Thymus (tissue), 14 donors: ENCODE results near the gene TMEM240. TPM values are rescaled to one million over a fixed set of nuclear protein-coding genes. Genes with fewer than 3 reads are reported as not detected.

Source experiments
- DNase-seq, 9 donors: peaks; one replicate each; pipeline ENCODE4 v3.0.0-alpha.2; 2013; ENCODE audit warnings: low spot score in 9 of 9, low read depth in 6 of 9, missing footprints in 1 of 9
- H3K27ac ChIP-seq, 2 donors: one replicate each; pipeline ENCODE4 v1.5.1; 2013; ENCODE audit warnings: control low read depth in 1 of 2, low read depth in 1 of 2, low read length in 1 of 2, mild to moderate bottlenecking in 1 of 2, moderate library complexity in 1 of 2
- H3K27me3 ChIP-seq, 2 donors: one replicate each; pipeline ENCODE4 v1.5.1; 2013; ENCODE audit warnings: low read length in 1 of 2; ENCODE audit not compliant: control insufficient read depth in 2 of 2, insufficient read depth in 1 of 2
- H3K36me3 ChIP-seq, 2 donors: one replicate each; pipeline ENCODE4 v1.5.1; 2013; ENCODE audit warnings: low read length in 1 of 2, mild to moderate bottlenecking in 1 of 2, moderate library complexity in 1 of 2; ENCODE audit not compliant: control insufficient read depth in 2 of 2, insufficient read depth in 2 of 2
- H3K4me1 ChIP-seq, 2 donors: one replicate each; pipeline ENCODE4 v1.5.1; 2013; ENCODE audit warnings: low read length in 2 of 2; ENCODE audit not compliant: control insufficient read depth in 2 of 2, insufficient read depth in 2 of 2
- H3K4me3 ChIP-seq, 2 donors: one replicate each; pipeline ENCODE4 v1.5.1; 2013; ENCODE audit warnings: low read length in 2 of 2, control low read depth in 1 of 2, mild to moderate bottlenecking in 1 of 2
- H3K9me3 ChIP-seq, 2 donors: one replicate each; pipeline ENCODE4 v1.5.1; 2013; ENCODE audit warnings: low read length in 1 of 2, mild to moderate bottlenecking in 1 of 2; ENCODE audit not compliant: control insufficient read depth in 2 of 2, insufficient read depth in 1 of 2
- WGBS: extraction: QIAGEN DNeasy Blood & Tissue Kit; methylation state at CpG from one replicate; pipeline ENCODE4 v1.1.7; 2013; 5-methylcytosine and 5-hydroxymethylcytosine counted together
- long read RNA-seq, 10 donors: transcript quantifications; one replicate each; lab custom pipeline, GENCODE V29; 2026
- polyA plus RNA-seq: library from polyadenylated mRNA; stranded (reverse); fragments of 200-250 nt; gene quantifications from one replicate; pipeline ENCODE4 v1.2.3, GENCODE V29; 2013
- total RNA-seq: library from RNA; stranded (reverse); fragments of 120-200 nt; gene quantifications from one replicate; pipeline ENCODE4 v1.2.4, GENCODE V29; 2013
- donor health status: healthy.

TMEM240 gene
- total RNA-seq (0.42 TPM), polyA plus RNA-seq (2.8 TPM)
- long read RNA-seq, donor 1 = 0 reads
- long read RNA-seq, donor 2, partial matches to known transcripts = 0 of 2 reads
- long read RNA-seq, donor 2, other reads (novel, unspliced or antisense) = 0 of 2 reads
- long read RNA-seq, donor 3 = 0 reads
- long read RNA-seq, donor 4 = 0 reads
- long read RNA-seq, donor 5, partial matches to known transcripts = 0 of 1 reads
- long read RNA-seq, donor 5, other reads (novel, unspliced or antisense) = 0 of 1 reads
- long read RNA-seq, donor 6, partial matches to known transcripts = 0 of 1 reads
- long read RNA-seq, donor 6, other reads (novel, unspliced or antisense) = 0 of 1 reads
- long read RNA-seq, donor 7 = 0 reads
- long read RNA-seq, donor 8, partial matches to known transcripts = 0 of 2 reads
- long read RNA-seq, donor 8, other reads (novel, unspliced or antisense) = 0 of 2 reads
- long read RNA-seq, donor 9 = 0 reads
- long read RNA-seq, donor 10, partial matches to known transcripts = 0 of 1 reads
- long read RNA-seq, donor 10, other reads (novel, unspliced or antisense) = 0 of 1 reads

DNA sequence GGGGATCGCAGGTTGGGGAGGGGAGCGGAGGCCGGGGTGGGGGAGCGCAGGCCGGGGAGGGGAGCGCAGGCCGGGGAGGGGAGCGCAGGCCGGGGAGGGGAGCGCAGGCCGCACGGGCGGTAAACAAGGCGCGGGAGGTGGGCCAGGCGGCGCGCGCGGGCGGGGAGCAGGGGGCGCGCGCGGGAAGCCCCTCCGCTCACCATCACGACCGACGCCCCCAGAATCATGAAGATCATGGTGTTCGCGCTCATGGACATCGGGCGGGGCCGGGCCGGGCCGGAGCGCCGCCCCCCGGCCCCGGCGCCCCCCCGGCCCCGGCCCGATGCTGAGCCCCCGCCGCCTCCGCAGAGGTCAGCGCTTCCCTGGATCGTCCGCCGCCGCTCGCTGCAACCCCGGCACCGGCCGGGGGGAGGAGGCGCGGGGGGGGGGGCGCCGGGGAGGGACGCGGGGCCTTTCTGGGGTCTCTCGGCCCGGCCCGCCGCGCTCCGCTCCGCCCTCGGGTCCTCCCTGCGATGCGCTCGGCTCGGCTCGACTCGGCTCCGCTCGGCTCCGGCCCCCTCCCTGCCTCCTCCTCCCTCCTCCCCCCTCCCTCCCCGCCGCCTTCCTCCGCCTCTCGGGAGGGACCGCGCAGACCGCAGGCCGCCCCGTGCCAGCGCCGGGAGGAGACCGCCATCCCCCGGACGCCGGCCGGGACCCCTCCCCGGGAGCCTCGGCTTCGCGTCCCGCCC is at the start of gene TMEM240:
TMEM240 (minus strand) TSS at position 535 of the 728 bp plus-strand sequence; CDS start at position 257, 278 bp downstream.
- peak within 1 kb of the TSS in 1 of 2 donors; percentile 65 for H3K4me3 ChIP-seq
- H3K27me3 ChIP-seq = peaks cover 5 to 25% of the 10 kb centered on the region in 2 donors
- no peaks in the 10 kb centered on the region for H3K9me3 ChIP-seq
- peak within 1 kb of the TSS in 1 of 2 donors; percentile 18 for H3K27ac ChIP-seq
- peaks cover 2 to 8% of the 10 kb centered on the region in 2 donors for H3K4me1 ChIP-seq
- 4% methylated on average over 93 of the region's 100 CpGs for WGBS
- peak in 6 of 9 donors; percentile 9 to 52 (median 24) for DNase-seq
- H3K36me3 ChIP-seq = peaks cover 21 to 40% of the 10 kb centered on the region in 2 donors

- Histone ChIP-seq H3K4me1 (no peaks in the 10 kb centered on the region), H3K36me3 (no peaks in the 10 kb centered on the region), H3K27ac (no peak overlapping the region), H3K4me3 (no peak overlapping the region), H3K9me3 (no peaks in the 10 kb centered on the region), H3K27me3 (peaks cover 2 to 59% of the 10 kb centered on the region in 2 donors)
- 91% methylated on average over 23 of the region's 23 CpGs for WGBS
- no peak for DNase-seq
Observed at GRCh38 chr1:1583347-1584010, 43.1 kb upstream of the TMEM240 start.

- no peak overlapping the region for H3K27ac ChIP-seq
- no peaks in the 10 kb centered on the region for H3K9me3 ChIP-seq
- DNase-seq = no peak
- WGBS = 85% methylated on average over 9 of the region's 9 CpGs
- H3K36me3 ChIP-seq = no peaks in the 10 kb centered on the region
- H3K4me1 ChIP-seq = no peaks in the 10 kb centered on the region
- no peak overlapping the region for H3K4me3 ChIP-seq
- peaks cover 2 to 66% of the 10 kb centered on the region in 2 donors for H3K27me3 ChIP-seq
Observed at GRCh38 chr1:1582585-1583346, 42.3 kb upstream of the TMEM240 start.

DNA sequence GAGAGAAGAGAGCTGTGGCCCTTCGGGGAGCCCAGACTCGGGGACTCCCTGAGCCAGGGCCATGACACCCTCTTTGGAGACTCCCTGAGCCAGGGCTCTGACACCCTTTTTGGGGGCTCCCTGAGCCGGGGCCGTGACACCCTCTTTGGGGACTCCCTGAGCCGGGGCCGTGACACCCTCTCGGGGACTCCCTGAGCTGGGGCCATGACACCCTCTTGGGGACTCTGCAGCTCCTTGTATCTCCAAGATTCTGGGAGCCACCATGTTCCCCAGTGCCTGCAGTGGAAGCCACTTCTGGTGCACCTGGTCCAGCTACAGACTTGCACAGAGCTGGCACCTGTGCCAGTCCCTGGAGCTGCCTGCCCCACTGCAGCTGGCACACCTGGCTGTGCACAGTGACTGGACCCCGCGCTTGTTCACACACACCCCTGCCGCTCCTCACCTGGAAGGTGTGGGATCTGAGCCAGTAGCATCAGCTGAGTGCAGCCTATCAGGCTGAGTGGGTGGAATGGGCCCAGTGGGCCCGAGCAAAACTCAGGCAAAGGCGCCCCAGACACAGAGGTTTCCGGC is 38.0 kb upstream of the TMEM240 start:
- Histone ChIP-seq H3K27ac (no peak overlapping the region), H3K36me3 (no peaks in the 10 kb centered on the region), H3K9me3 (no peaks in the 10 kb centered on the region), H3K4me1 (peaks cover 4 to 7% of the 10 kb centered on the region in 2 donors), H3K27me3 (peaks cover 0 to 72% of the 10 kb centered on the region in 2 donors), H3K4me3 (no peak overlapping the region)
- 90% methylated on average over 13 of the region's 13 CpGs for WGBS
- no peak for DNase-seq

- peaks cover 0 to 62% of the 10 kb centered on the region in 2 donors for H3K27me3 ChIP-seq
- peaks cover 0 to 5% of the 10 kb centered on the region in 2 donors for H3K36me3 ChIP-seq
- H3K4me3 ChIP-seq = no peak overlapping the region
- no peak overlapping the region for H3K27ac ChIP-seq
- peaks cover 8 to 16% of the 10 kb centered on the region in 2 donors for H3K4me1 ChIP-seq
- no peaks in the 10 kb centered on the region for H3K9me3 ChIP-seq
- 79% methylated on average over 10 of the region's 10 CpGs for WGBS
- no peak for DNase-seq
Observed at GRCh38 chr1:1577367-1578011, 37.1 kb upstream of the TMEM240 start.

- H3K4me3 ChIP-seq = peak within 1 kb of the TSS; percentile 76 to 93
- no peaks in the 10 kb centered on the region for H3K9me3 ChIP-seq
- H3K27me3 ChIP-seq = peaks cover 0 to 46% of the 10 kb centered on the region in 2 donors
- H3K4me1 ChIP-seq = peaks cover 8 to 22% of the 10 kb centered on the region in 2 donors
- under 1% methylated on average over 87 of the region's 87 CpGs for WGBS
- peaks cover 4 to 12% of the 10 kb centered on the region in 2 donors for H3K36me3 ChIP-seq
- DNase-seq = peak; percentile 76 to 96 (median 88)
- H3K27ac ChIP-seq = peak within 1 kb of the TSS; percentile 91 to 98
Observed at GRCh38 chr1:1574721-1575537, 34.5 kb upstream of the TMEM240 start, which contains the start of gene SSU72. Gene SSU72, minus strand, starts transcription at chr1:1574863. Its CDS starts 306 bp downstream, at chr1:1574557.

DNA sequence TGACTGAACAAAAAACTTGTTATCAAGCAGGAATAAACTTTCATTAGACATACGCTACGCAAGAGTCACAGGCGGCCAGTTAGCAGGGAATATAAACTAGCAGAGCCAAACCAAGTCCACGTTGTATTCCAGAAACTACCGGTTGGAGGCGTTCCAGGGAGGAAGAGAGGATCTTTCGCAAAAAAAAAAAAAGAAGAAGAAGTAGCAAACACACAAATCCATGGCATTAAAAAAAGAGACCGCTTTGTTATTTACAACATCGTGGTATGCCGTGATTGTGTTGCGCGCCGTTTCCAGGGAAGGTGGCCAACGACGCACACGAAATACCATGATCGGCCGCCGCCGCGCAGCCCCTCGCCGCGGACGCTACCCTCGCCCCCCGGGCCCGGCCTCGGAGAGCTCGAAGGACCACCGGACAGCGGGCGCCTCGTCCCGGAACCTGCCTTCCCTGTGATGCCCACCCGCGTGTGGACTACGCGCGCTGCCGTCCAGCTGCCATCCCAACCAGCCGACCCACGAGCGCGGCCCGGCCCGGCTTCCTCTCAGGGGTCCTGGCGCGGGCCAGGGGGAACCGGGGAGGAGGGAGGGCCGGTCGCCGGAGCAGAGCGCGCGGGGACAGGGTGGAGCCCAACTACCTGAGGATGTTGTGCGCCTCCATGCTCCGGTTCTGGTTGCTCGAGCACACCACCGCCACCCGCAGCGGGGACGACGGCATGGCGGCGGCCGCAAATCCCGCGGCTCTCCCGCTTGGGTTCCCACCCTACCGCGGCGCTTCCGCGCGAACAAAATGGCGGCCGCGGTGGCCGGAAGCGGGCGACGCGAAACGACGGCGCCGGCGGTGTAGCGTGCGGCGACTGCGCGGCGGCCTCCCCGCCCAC is 33.7 kb upstream of the TMEM240 start:
- peak in 6 of 9 donors; percentile 25 to 85 (median 50) for DNase-seq
- H3K4me3 ChIP-seq = peak overlapping the region; percentile 76 to 93
- peaks cover 0 to 37% of the 10 kb centered on the region in 2 donors for H3K27me3 ChIP-seq
- under 1% methylated on average over 96 of the region's 96 CpGs for whole genome bisulfite sequencing
- H3K9me3 ChIP-seq = no peaks in the 10 kb centered on the region
- peak overlapping the region; percentile 91 to 98 for H3K27ac ChIP-seq
- peaks cover 8 to 22% of the 10 kb centered on the region in 2 donors for H3K4me1 ChIP-seq
- peaks cover 7 to 20% of the 10 kb centered on the region in 2 donors for H3K36me3 ChIP-seq
